Lower leg skin (tissue), 4 donors: Measurements from ENCODE around the gene F7. TPM values are rescaled to one million over a fixed set of nuclear protein-coding genes. Genes with fewer than 3 reads are reported as not detected.

Source experiments
- DNase-seq, 2 donors: peaks; one replicate each; pipeline ENCODE4 v3.0.0-alpha.2; 2019; ENCODE audit warnings: low spot score in 2 of 2
- H3K4me3 ChIP-seq: fragments of 200-600 bp; sonication (generic); 2 replicates; pipeline ENCODE4 v1.5.1; 2017; ENCODE audit warnings: mild to moderate bottlenecking, low read depth; ENCODE audit not compliant: poor library complexity, severe bottlenecking
- CTCF ChIP-seq, 3 donors: fragments of 450-650 bp; IDR thresholded peaks; one replicate each; pipeline ENCODE4 v1.5.1; 2016; ENCODE audit warnings: antibody characterized with exemption in 3 of 3, mild to moderate bottlenecking in 3 of 3, moderate library complexity in 2 of 3
- POLR2A ChIP-seq, 2 donors: fragments of 450-650 bp; IDR thresholded peaks; one replicate each; pipeline ENCODE4 v1.6.1; 2016 to 2017; ENCODE audit warnings: antibody characterized with exemption in 2 of 2, mild to moderate bottlenecking in 1 of 2, moderate library complexity in 1 of 2
- WGBS, 2 donors: methylation state at CpG; one replicate each; pipeline ENCODE4 v1.1.5; 2018; 5-methylcytosine and 5-hydroxymethylcytosine counted together
- intact Hi-C: fragments of 100-400 bp; cut with DNase I; formaldehyde crosslinking; loops from one replicate; pipeline ENCODE4 v1.15.0; 2023; ENCODE audit warnings: low total_unique reads
- total RNA-seq, 4 donors: library from RNA; depleted of rRNA; stranded (reverse); fragments of >200 nt; gene quantifications; one replicate each; pipeline ENCODE4 v1.1.0, GENCODE V29; 2016

F7 gene
- total RNA-seq, 4 donors from 2014 or later, result 0.13 TPM; not detected in 3

GRCh38 chr13:113063091-113063491, 42.5 kb upstream of the F7 start:
- no peak for DNase-seq
- 87 to 92% methylated on average over 22 of the region's 22 CpGs for WGBS, 2 donors
- no peak overlapping the region for H3K4me3 ChIP-seq
- intact Hi-C loops, result no loop called here
- no peak for TF ChIP-seq POLR2A (IDR thresholded peaks at IDR 0.05)
- TF ChIP-seq CTCF (IDR thresholded peaks at IDR 0.05), result no peak

- no peak overlapping the region for H3K4me3 ChIP-seq
- DNase-seq, result no peak
- intact Hi-C loops, result no loop called here
- TF ChIP-seq CTCF (IDR thresholded peaks at IDR 0.05) (no peak), POLR2A (IDR thresholded peaks at IDR 0.05) (no peak)
- 82 to 87% methylated on average over 29 of the region's 29 CpGs for WGBS, 2 donors
Measured at GRCh38 chr13:113064000-113064533, 41.5 kb upstream of the F7 start.

GRCh38 chr13:113064534-113065405, 40.8 kb upstream of the F7 start:
- WGBS, 2 donors, result 82 to 83% methylated on average over 41 of the region's 41 CpGs
- DNase-seq, result no peak
- intact Hi-C loops, result no loop called here
- TF ChIP-seq CTCF (IDR thresholded peaks at IDR 0.05) (no peak), POLR2A (IDR thresholded peaks at IDR 0.05) (no peak)
- no peak overlapping the region for H3K4me3 ChIP-seq

- no peak overlapping the region for H3K4me3 ChIP-seq
- intact Hi-C loops, result no loop called here
- WGBS, 2 donors, result 85 to 92% methylated on average over 29 of the region's 29 CpGs
- no peak for TF ChIP-seq POLR2A (IDR thresholded peaks at IDR 0.05)
- TF ChIP-seq CTCF (IDR thresholded peaks at IDR 0.05), result no peak
- DNase-seq, result no peak
Measured at GRCh38 chr13:113065406-113066141, 40.0 kb upstream of the F7 start.

- intact Hi-C loops, result no loop called here
- TF ChIP-seq POLR2A (IDR thresholded peaks at IDR 0.05) (no peak), CTCF (IDR thresholded peaks at IDR 0.05) (no peak)
- WGBS, 2 donors, result 84 to 88% methylated on average over 9 to 10 of the region's 10 CpGs
- no peak overlapping the region for H3K4me3 ChIP-seq
- DNase-seq, result no peak
Measured at GRCh38 chr13:113066142-113066455, 39.5 kb upstream of the F7 start.
